ENCODE measurements around the gene FKBP15.
A peak's percentile ranks its signal among the peaks of the same experiment; 100 is the strongest.

The FKBP15 gene

DNA sequence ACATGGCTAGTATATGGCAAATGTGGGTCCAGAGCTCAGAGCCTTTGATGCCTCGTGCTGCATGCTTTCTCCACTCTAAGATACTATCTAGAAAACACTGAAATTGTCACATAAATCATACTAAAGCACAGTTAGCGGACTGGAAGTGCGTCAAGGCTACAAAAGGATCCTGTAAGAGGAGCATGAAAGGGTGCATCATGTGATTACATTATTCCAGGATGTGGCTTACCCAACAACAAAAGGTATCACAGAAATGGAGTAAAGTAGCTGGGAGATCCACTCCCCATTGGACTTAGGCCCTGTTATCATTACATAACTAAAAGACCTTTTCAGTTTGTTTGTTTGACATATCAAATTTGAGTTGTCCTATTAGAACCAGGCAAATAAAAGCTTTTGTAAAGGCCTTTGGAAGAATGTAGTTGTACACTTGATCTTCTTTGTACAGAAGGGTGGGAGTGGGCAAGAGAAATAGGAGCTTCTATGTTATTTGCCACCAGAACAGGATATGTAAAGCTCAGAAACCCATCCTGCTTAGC, 7.1 kb upstream of the FKBP15 start:
- DNase-seq (ENCODE audit: low read depth), result no peak

- no peak for DNase-seq (ENCODE audit: low read depth)
Measured at GRCh38 chr9:113227436-113227835, 6.4 kb upstream of the FKBP15 start.

GRCh38 chr9:113223963-113224362, 2.9 kb upstream of the FKBP15 start:
- DNase-seq (ENCODE audit: low read depth), result no peak

GRCh38 chr9:113222482-113222841, 1.4 kb upstream of the FKBP15 start:
- DNase-seq (ENCODE audit: low read depth), result no peak

GRCh38 chr9:113221800-113222481, 864 bp upstream of the FKBP15 start:
- peak; percentile 11 for DNase-seq (ENCODE audit: low read depth)

DNA sequence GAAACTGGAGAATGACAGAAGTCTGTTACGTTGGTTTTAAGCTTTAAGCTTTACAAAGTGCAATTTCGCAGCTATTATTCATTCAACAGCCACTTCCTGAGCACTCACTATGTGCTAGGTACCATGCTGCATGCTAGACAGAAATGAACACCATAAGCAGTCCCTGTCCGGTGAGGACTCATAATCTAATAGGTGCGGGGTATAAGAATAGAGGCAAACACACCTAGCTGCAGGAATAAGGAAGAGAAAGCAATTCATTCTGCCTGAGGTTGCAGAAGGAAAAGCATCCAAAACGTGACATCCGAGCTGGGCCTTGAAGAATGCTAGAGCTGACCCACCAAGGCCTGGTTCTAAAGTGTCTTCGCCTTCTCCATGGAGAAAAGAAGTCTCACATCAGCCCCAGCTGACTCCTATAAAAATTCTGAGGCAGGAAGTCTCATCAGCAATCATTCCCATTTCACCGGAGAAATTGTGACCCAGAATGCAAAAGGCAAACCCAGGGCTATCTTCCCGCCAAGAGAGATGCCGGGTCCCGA, 542 bp downstream of the FKBP15 start:
- no peak for DNase-seq (ENCODE audit: low read depth)

GRCh38 chr9:113219969-113220368, 1.1 kb downstream of the FKBP15 start:
- DNase-seq (ENCODE audit: low read depth), result no peak

DNA sequence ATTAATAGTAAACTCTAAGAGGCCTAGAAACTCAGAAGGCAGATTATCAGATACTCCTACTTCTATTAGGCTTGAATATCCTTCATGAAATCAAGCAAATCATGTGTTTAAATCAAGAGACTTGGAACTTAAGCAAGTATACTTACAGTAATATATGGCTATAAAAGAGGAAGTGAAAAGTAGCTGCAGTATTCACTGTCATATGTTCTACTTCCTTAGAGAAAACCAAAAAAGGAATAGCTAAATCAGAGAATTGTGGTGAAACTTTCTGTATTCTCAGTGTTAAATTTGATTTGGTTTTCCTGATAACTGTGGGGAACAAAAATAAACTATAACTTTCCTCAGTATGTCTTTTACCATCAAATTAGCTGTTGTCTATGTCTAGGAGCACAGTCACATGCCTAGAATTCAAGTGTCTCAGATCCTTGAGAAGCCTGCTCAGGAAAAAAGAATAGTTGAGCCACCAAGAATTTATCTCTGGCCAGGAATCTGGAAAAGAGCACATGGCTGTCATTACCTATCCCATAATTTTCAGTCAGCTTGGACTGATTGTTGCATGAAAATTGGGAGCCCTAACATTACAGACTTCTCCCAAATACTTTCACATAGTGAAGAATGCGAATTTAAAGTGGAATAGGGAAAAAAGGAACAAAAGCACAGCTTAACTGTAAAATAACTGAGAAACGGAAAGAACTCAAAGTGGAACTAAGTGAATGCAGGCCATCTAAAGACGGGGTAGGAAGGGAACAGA, 1.7 kb downstream of the FKBP15 start:
- no peak for DNase-seq (ENCODE audit: low read depth)

DNA sequence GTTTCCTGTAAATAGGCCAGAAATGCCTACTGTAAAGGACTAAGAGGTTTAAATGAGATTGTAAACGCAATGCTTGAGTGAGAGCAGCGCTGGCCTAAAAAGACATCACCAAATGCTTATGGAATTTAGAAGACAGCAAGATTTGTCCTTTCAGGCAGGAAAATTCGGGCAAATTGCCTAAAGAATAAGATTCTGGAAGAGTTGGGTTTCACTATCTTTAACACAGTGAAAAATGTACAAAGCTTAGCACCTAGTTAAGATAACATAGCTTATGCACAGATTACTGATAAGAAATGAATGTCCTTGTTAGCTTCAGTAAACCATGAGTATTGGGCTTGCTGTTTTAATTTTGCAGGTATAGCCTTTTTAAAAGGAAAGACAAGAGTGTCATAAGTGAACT, 4.7 kb downstream of the FKBP15 start:
- no peak for DNase-seq (ENCODE audit: low read depth)

DNA sequence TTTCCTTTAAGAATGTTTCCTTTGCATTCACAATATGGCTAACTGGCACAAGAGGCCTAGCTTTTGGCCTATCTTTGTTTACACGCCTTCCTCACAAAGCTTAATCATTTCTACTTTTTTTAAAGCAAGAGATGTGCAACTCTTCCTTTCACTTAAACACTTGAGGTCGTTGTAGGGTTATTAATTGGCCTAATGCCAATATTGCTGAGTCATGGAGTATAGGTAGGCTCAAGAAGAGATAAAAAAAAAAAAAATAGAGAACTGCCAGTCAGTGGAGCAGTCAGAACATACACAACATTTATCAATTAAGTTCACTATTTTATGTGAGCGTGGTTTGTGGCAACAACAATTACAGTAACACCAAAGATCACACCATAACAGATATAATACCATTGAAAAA, 5.9 kb downstream of the FKBP15 start:
- DNase-seq (ENCODE audit: low read depth), result no peak

- no peak for DNase-seq (ENCODE audit: low read depth)
Measured at GRCh38 chr9:113210815-113211214, 10.3 kb downstream of the FKBP15 start.

DNA sequence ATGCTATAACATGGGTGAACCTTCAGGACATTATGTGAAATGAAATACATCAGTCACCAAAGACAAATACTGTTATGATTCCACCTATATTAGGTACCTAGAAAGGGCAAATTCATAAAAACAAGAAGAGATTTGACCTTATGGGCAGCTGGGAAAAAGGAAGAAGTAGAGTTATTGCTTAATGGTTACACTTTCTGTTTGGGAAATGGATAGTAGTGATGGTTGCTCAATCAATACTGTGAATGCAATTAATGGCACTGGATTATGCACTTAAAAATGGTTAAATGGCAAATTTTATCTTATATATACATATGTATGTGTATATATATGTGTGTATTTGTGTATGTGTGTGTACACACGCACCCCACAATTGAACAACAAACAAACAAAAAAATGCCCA, 15.2 kb downstream of the FKBP15 start:
- no peak for DNase-seq (ENCODE audit: low read depth)

DNA sequence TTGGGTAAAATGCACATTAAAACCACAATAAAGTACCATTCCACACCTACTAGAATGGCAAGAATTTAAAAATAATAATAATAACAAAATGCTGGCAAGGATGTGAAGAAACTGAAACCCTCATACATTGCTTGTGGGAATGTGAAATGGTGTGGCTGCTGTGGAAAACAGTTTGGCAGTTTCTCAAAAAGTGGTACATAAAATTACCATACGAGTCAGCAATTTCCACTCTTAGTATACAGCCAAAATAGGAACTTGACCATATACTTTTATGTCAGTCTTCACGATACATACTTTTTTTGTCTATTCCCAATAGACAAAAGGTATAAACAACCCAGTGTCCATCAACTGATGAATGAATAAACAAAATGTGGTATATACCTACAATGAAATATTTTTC, 15.6 kb downstream of the FKBP15 start:
- DNase-seq (ENCODE audit: low read depth), result no peak

DNA sequence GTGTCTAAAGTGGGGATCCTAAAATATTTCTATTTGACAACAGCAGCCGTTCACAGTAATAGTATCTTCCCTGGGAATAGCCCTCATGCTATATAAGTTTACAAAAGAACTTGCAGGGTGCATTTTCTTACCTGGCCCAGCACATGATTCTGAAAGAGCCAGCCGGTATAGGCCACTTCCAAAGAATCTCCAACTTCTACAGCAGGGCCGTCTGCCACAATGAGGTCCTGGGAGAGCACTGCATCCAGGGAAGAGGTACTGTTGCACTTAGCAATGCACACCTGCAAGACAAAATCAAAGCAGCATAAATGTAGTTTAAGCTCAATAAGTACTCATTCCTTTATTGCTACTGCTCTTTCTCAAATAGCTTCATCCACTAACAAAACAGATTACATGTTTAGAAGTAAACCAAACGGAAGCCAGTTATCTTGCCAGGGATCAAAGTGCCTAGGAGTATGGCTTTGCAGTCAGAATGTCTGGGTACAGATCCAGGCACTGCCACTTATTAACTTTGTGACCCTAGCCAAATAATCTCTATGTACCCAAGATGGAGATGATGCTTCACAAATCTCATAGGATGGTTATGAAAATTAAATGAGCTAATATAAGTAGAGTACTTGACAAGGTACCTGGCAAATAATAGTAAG, 21.3 kb downstream of the FKBP15 start:
- DNase-seq (ENCODE audit: low read depth), result no peak

- DNase-seq (ENCODE audit: low read depth), result no peak
Measured at GRCh38 chr9:113192455-113192854, 28.6 kb downstream of the FKBP15 start.

DNA sequence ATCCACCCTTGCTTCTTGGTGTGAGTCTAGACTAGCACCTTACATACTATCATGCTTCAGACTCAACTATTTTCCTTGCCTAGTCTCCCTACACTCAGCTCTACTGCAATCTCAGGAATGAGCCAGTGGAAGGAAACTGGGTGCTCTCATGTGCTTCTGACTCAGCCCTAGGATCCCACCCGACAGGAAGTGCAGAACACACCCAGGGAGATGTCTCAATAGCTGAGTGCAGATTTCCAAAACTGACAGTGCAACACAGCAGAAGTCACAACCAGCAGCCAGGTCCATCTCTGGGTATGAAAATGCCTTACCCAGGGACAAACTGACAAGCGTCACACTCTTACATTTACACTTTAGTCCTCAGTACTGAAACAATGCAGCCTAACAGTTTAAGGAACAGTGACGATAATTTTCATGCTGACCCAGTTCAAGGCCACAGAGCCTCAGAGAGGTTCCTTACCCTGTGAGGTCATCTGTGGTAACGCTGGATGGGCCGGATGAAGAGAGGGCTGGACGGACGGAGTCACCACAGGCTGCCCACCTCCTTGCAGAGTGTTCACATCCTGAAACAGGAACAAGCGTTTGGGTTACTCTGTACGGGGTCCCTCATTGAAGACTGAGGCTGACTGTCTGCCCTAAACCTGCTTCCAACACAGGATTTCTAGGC, 33.0 kb downstream of the FKBP15 start:
- DNase-seq (ENCODE audit: low read depth), result peak; percentile 86

DNA sequence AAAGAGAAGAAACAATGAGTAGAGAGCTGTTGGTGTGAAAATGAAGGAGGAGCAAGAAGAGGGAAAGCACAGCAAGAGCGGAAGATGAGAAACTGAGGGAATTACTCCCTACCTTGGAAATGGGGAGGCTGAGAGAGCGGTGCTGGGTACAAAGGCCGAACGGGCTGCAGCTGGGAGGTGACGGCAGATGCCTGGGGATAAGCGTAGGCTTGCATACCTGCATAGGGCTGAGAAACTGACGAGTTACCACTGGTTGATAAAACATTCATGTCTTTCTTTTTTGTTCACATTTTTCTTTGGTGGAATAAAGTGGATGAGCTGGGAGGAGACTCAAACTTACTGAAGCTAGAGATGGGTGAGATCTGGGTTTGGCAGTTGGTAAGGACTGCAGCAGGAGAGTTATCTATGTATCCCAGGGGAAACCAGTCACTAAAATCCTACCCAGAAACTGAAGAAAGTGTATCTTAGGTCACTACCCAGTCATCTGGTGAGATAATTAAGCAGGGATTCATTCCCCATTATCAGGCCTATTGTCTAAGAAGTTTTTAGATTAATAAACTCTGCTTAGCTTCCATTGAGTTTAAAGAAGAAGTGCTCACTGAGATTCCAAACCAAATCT, 34.8 kb downstream of the FKBP15 start:
- DNase-seq (ENCODE audit: low read depth), result no peak

- no peak for DNase-seq (ENCODE audit: low read depth)
Measured at GRCh38 chr9:113185271-113185670, 35.8 kb downstream of the FKBP15 start.

DNA sequence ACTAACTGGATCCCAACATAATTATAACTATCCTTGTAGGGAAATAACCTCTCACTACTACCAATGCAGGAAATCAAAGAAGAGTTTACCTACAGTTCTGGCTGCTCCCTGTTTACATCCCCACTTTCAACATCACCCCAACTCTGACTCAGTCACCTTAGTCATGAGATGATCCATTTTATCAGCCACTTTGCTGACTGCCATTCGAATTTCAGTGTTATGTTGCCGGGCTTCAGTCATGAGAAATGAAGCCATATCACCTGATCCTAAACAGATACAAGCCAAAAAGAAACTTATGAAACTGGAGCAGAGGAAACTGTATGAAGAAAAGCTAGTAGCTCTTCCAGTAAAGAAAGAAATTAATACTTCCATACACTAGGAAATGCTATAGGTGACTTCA, 36.5 kb downstream of the FKBP15 start:
- DNase-seq (ENCODE audit: low read depth), result no peak

GRCh38 chr9:113183956-113184488, 37.1 kb downstream of the FKBP15 start:
- no peak for DNase-seq (ENCODE audit: low read depth)

DNA sequence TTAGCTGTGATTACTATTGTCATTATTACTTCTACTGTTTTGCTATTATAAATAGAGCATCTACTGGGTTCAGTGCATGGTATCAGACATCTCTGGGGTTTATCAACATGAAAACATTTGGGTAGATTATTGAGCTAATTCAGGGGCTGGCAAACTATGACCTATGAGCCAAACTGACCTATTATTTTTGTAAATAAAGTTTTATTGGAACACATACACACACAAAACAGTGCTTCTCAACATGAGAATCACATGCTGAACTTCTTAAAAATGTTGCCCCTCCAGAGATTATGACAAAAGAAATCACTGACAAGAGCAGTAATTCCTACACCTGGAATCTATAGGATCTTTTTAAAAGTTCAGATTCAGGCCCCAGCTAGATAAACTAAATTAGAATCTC, 39.9 kb downstream of the FKBP15 start:
- no peak for DNase-seq (ENCODE audit: low read depth)

- DNase-seq (ENCODE audit: low read depth), result no peak
Measured at GRCh38 chr9:113179839-113180238, 41.2 kb downstream of the FKBP15 start.
